Hippocampal formation (tissue), 2 donors: ENCODE measurements around the gene ZBTB42.

Experiments
- DNase-seq, 2 donors: peaks; one replicate each; lab custom pipeline; 2025; lab: John Stamatoyannopoulos, UW

ZBTB42 gene

DNA sequence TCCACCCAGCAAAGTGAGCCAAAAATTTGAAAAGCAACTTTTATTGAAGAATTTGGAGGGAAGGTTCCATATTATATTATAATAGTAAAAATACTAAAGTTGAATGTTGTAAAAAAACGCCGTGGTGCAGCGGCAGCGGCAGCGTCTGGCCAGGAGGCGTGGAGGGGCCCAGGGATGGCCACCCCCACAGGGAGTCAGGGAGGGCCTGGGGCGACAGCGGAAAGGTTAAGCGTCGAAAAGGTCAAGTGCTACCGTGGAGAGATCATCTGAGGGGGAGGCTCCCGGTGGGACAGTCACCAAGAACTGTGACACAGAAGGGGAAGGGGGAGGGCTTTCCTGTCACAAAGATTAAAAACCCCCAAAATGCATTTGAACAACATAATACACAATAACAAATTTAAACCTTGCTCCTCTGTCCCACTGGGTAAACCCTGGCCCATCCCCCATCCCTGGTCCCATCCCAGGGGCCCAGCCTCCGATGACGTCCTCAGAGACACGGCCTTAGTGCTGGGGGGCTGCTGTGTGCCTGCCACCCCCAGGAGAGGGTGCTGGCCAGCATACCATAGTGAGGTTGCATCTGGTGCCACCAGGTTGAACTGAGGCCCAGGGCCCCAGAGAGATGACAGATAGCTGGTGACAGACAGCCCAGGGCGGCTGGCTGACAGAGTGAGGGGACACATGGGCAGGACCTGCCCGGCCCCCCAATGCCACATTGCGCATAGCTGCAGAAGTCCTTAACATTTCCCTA is 31.4 kb upstream of the ZBTB42 start:
- DNase-seq = no peak

GRCh38 chr14:104770072-104770579 is 30.8 kb upstream of the ZBTB42 start:
- DNase-seq = no peak

GRCh38 chr14:104770851-104771272 is 30.0 kb upstream of the ZBTB42 start:
- no peak for DNase-seq

DNA sequence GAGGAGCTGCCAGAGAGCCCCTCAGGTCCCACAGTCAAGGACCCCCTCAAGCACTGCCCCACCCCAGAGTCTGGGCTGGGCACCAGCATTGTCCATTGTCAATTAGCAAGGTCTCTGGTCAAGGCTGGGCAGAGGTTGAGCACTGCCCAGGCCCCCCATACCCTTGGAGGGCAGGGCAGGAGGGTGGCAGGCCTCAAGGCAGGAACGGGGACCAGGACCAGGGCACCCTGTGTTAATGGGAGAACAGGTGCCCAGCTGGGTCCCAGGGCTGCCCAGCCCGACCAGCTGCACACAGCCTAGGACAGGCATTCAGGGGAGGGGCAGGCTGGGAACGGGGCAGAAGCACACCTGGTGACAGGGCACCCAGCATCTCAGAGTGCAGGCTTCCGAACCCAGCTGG is 29.5 kb upstream of the ZBTB42 start:
- no peak for DNase-seq

GRCh38 chr14:104771918-104772706 is 28.8 kb upstream of the ZBTB42 start:
- DNase-seq = no peak

DNA sequence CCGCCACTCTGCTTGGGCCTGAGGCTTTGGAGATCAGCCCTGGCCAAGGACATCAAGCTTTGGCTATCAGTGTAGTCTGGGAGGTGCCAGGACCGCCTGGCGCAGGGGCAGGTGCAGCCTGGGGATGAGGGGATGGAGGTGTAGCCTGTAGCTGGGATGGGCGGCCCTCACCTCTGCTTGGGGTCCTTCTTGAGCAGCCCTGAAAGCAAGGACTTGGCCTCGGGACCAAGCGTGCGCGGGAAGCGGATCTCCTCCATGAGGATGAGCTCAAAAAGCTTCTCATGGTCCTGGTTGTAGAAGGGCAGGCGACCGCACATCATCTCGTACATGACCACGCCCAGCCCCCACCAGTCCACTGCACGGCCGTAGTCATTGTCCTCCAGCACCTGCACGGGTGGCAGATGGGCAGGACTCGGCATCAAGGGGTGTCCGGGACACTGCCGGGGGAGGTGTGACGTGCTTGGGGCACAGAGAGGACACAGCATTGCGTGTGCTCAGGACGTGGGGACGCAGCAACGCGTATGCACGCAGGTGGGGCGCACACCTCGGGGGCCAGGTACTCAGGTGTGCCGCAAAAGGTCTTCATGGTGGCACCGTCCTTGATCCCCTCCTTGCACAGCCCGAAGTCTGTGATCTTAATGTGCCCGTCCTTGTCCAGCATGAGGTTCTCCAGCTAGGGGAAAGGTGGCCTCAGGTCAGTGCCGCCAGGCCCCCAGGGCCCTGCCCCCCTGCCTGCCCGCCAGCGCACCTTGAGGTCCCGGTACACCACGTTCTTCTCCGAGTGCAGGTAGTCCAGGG is 28.0 kb upstream of the ZBTB42 start:
- no peak for DNase-seq

GRCh38 chr14:104773505-104774452 is 27.1 kb upstream of the ZBTB42 start:
- DNase-seq = no peak

DNA sequence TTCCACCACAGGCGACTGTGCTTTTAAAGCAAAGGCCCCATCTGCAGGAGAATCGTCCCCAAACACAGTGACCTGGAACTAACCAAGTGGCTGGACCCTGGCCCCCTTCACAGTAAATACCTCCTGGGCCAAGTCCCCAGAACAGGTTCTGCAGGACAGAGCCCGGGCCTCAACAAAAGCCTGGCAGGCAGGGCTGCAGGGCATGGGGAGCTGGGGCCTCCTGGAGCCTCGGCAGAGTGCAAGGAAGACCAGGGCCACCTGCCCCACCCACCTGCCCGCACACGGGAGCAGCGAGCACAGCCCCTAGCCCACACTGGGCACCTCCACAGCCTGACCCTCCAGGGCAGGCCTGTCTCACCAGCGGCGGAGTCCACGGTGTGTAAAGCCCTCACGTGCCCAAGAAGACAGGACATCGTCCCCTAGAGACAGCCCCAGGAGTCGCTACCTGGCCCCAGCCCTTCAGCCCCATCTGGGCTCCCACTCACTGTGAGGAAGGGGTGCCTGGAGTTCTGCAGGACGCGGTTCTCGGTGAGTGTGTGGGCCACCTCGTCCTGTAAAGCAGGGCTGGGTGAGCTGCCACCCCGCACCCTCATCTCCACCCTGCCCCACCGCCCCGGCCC is 26.3 kb upstream of the ZBTB42 start:
- DNase-seq = no peak

DNA sequence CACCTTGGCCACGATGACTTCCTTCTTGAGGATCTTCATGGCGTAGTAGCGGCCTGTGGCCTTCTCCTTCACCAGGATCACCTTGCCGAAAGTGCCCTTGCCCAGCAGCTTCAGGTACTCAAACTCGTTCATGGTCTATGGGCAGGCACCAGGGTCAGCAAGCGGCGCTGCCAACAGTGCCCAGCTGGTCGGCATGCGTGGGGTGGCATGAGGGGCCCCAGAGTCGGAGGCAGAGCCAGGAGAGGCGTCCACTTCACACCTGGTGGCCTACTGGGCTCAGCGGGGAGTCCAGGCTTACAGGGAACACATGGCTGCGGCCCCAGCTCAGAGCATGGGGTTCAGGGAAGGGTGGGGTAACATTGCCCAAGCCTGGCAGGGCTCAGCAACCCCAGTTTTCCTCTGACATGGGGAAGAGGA is 25.8 kb upstream of the ZBTB42 start:
- no peak for DNase-seq

DNA sequence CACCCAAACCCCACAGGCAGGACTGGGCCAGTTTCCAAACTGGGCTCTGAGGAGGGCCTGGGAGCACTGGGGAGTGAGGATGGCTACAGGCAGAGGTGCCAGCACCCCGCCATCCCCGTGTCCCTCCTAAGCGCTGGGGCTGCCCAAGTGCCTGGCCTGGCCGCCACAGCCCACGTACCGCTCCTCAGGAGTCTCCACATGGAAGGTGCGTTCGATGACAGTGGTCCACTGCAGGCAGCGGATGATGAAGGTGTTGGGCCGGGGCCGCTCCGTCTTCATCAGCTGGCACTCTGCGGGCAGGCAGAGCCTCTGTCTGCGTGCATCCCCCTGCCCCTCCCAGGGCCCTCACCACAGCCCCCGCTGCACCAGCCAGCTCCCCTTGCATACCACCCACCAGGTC is 24.4 kb upstream of the ZBTB42 start:
- DNase-seq = no peak

- DNase-seq = no peak
These were observed 23.7 kb upstream of the ZBTB42 start for GRCh38 chr14:104776961-104777807.

- no peak for DNase-seq
These were observed 23.1 kb upstream of the ZBTB42 start for GRCh38 chr14:104777808-104778249.

GRCh38 chr14:104778694-104779331 is 22.1 kb upstream of the ZBTB42 start:
- DNase-seq = no peak

DNA sequence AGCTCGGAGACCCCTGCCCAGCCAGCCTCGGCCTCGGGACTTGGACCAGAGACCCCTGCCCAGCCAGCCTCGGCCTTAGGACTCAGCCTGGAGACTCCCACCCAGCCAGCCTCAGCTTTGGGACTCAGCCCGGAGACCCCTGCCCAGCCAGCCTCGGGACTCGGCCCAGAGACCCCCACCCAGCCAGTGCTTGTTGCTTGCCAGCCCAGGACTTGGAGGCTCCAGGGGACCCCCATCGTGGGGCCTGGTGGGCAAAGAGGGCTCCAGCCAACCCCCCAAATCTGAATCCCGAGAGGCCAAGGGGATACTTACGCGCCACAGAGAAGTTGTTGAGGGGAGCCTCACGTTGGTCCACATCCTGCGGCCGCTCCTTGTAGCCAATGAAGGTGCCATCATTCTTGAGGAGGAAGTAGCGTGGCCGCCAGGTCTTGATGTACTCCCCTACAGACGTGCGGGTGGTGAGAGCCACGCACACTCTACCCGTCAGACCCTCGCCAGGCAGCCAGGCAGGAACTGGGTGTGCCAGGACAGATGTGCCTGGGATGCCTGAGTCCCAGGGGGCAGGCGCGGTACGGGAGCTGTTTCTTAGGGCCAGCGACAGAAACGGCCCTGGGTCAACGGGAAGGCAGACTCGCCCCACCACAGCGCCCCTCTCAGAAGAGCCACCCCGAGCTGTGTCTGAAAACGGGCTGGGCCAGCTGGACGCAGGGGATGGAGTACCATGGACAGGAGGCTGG is 21.0 kb upstream of the ZBTB42 start:
- no peak for DNase-seq

DNA sequence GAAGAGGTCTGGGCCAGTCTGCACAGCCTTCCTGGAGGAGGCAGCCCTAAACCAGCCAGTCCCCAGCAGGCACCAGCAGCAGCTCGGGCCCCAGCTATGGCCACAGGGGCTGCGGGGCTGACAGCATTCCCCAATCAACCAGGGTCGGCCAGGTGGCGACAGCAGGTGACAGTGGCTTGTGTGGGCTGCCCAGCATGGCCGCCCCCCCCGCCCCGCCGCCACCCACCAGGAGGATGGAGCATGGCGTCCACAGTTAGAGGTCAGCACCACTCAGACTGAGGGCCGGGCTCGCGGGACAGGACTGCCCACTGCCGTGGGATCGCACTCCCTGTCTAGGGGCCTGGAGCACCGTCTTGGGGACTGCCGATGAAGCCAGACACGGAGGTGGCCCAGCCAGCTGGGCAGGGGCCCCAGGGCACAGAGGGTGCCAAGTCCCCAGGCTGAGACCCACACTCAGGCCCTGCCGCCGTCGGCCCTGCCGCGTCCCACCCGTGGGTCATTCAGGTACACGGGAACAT is 20.3 kb upstream of the ZBTB42 start:
- DNase-seq = no peak

DNA sequence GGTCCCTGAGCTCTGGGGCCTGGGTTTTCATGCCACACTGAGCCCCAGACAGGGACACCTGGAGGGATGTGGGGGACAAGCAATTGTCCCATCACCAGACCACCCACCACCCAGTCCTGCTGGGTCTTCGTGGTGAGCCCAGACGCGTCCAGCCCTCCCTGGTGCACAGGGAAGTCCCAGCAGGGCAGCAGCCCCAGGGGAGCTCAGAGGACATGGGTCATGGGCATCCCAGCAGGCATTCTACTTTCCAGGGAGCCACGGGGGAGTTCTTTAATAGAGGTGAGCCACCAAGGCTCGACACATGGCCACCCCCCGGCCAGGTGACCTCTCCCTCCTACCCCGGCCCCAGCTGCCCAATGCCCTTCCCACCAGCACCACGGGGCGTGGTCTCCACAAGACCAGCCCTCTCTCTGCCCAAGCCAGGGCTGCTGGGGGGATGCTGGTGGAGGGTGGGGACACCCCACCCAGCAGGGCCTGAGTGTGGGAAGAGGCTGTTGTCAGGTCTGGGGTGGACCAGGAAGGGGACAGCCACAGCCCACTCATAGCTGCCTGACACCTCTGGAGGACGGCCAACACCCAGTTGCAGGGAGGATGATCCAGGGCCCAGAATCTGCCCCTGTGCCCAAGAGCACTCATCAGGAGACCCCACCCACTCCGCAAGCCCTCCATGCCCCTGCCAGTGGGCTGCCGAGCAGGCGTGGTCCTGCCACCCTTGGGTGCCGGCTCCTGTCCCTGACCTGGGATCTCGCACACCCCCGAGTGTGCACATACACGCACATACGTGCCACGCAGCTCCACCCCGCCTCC is 19.4 kb upstream of the ZBTB42 start:
- no peak for DNase-seq

GRCh38 chr14:104782086-104782807 is 18.7 kb upstream of the ZBTB42 start:
- DNase-seq = no peak
